K562 (cell line): ENCODE measurements around the gene NUDT22. TPM values are rescaled to one million over a fixed set of nuclear protein-coding genes. Genes with fewer than 3 reads are reported as not detected.
A peak's percentile ranks its signal among the peaks of the same experiment; 100 is the strongest.

Source experiments
- ATF7 ChIP-seq: fragments of 450-650 bp; IDR thresholded peaks from 2 replicates; pipeline ENCODE4 v1.7.1; 2014; ENCODE audit warnings: mild to moderate bottlenecking, moderate library complexity
- CAMTA2 ChIP-seq: fragments of 250-450 bp; sonication (Bioruptor Pico); conservative IDR thresholded peaks from 2 replicates; pipeline ENCODE4 v1.5.1; 2022
- CBX1 ChIP-seq: sonication (generic); IDR thresholded peaks from 2 replicates; pipeline ENCODE4 v1.6.1; 2016; ENCODE audit warnings: antibody characterized with exemption, low read depth, mild to moderate bottlenecking
- EGR1 ChIP-seq: fragments of 450-650 bp; conservative IDR thresholded peaks from 2 replicates; pipeline ENCODE4 v1.6.1; 2017; ENCODE audit warnings: mild to moderate bottlenecking
- ELF1 ChIP-seq: fragments of 200-800 bp; sonication (Bioruptor generic); IDR thresholded peaks from 2 replicates; pipeline ENCODE4 v1.6.1; 2016; ENCODE audit warnings: missing genetic modification characterization, missing compliant biosample characterization
- GTF2E2 ChIP-seq: fragments of 200-800 bp; sonication (Bioruptor generic); IDR thresholded peaks from 2 replicates; pipeline ENCODE4 v1.6.1; 2016; ENCODE audit warnings: missing genetic modification characterization, missing compliant biosample characterization
- KAT7 ChIP-seq: sonication (generic); formaldehyde crosslinking; IDR thresholded peaks from 2 replicates; pipeline ENCODE4 v1.8.0; 2022; ENCODE audit warnings: missing genetic modification reagents, mild to moderate bottlenecking, borderline replicate concordance
- MCM2 ChIP-seq: fragments of 450-650 bp; IDR thresholded peaks from 2 replicates; pipeline ENCODE4 v1.6.1; 2017; ENCODE audit warnings: low read depth, mild to moderate bottlenecking
- PYGO2 ChIP-seq: fragments of 450-650 bp; IDR thresholded peaks from 2 replicates; pipeline ENCODE4 v1.6.1; 2016; ENCODE audit warnings: mild to moderate bottlenecking, missing genetic modification characterization, moderate library complexity, missing compliant biosample characterization
- SIRT6 ChIP-seq: IDR thresholded peaks from one replicate; pipeline ENCODE4 v1.6.1; 2012; ENCODE audit warnings: low read depth, mild to moderate bottlenecking, control low read depth, inconsistent platforms, low read length, moderate library complexity
- SUPT5H ChIP-seq: fragments of 450-650 bp; IDR thresholded peaks from 2 replicates; pipeline ENCODE4 v1.6.1; 2016
- TBL1XR1 ChIP-seq, 2 experiments: IDR thresholded peaks; 2 replicates each; pipeline ENCODE4 v1.6.1; 2012; ENCODE audit warnings: improper control_type of control experiment in 2 of 2, low read length in 2 of 2, mild to moderate bottlenecking in 1 of 2
- ZKSCAN8 ChIP-seq: fragments of 200-800 bp; sonication (Bioruptor generic); IDR thresholded peaks from 2 replicates; pipeline ENCODE4 v1.6.1; 2016; ENCODE audit warnings: missing genetic modification characterization, missing compliant biosample characterization
- polyA plus RNA-seq, 8 experiments: library from polyadenylated mRNA; depleted of rRNA in 4 of 8; stranded (reverse) in 5 of 8; unstranded in 3 of 8; fragments of >200 nt; fragmentation: Nextera tagmentation in 2 of 8; fragmentation: Illumina TruSeq in 1 of 8; extraction: Ambion mirVana in 2 of 8; extraction: Trizol in 1 of 8; gene quantifications; 2 replicates each; pipeline versions ENCODE4 v1.2.1 to v1.2.3, GENCODE V29; 2011 to 2014; ENCODE audit warnings: inconsistent platforms in 1 of 8, missing spikeins in 1 of 8
- total RNA-seq, 7 experiments: library from RNA; depleted of rRNA in 6 of 7; stranded (reverse); fragments of >200 nt in 6 of 7; fragmentation: Illumina TruSeq in 2 of 7; extraction: Trizol in 2 of 7; gene quantifications; 2 replicates each; pipeline versions ENCODE4 v1.2.1 to v1.2.3, GENCODE V29; 2011 to 2021; ENCODE audit warnings: low replicate concordance in 1 of 7
- TF ChIP-seq, protein P1 (sequence below): fragments of 250-450 bp; sonication (Bioruptor Pico); IDR thresholded peaks from 2 replicates; pipeline ENCODE4 v1.5.0; 2020; ENCODE audit warnings: mild to moderate bottlenecking, borderline replicate concordance
- TF ChIP-seq, protein P2 (sequence below): fragments of 250-450 bp; sonication (Bioruptor Pico); IDR thresholded peaks from 2 replicates; pipeline ENCODE4 v1.8.0; 2021; ENCODE audit warnings: borderline replicate concordance, mild to moderate bottlenecking, moderate library complexity; ENCODE audit not compliant: poor library complexity, severe bottlenecking
- TF ChIP-seq, protein P3 (sequence below): sonication (generic); formaldehyde crosslinking; IDR thresholded peaks from 2 replicates; pipeline ENCODE4 v1.9.0; 2022; ENCODE audit warnings: mild to moderate bottlenecking, missing genetic modification reagents
- TF ChIP-seq, protein P4 (sequence below): fragments of 450-650 bp; formaldehyde crosslinking; IDR thresholded peaks from 2 replicates; pipeline ENCODE4 v1.4.0; 2022; ENCODE audit warnings: missing genetic modification characterization
- TF ChIP-seq, protein P5 (sequence below): IDR thresholded peaks from 3 replicates; pipeline ENCODE4 v1.6.1; 2011; ENCODE audit warnings: borderline replicate concordance, mild to moderate bottlenecking, moderate library complexity; ENCODE audit not compliant: insufficient read length; ENCODE audit errors: extremely low read depth
- TF ChIP-seq, protein P6 (sequence below): fragments of 200-800 bp; sonication (Bioruptor generic); IDR thresholded peaks from 2 replicates; pipeline ENCODE4 v1.6.1; 2017; ENCODE audit warnings: missing genetic modification characterization, missing compliant biosample characterization

The NUDT22 gene
- total and polyA plus RNA-seq, 9 of the 15 experiments (the other 6 are each of a cell fraction or from before 2014, with no cell fraction given): 6.3 to 92.6 (median 37.4) TPM

DNA sequence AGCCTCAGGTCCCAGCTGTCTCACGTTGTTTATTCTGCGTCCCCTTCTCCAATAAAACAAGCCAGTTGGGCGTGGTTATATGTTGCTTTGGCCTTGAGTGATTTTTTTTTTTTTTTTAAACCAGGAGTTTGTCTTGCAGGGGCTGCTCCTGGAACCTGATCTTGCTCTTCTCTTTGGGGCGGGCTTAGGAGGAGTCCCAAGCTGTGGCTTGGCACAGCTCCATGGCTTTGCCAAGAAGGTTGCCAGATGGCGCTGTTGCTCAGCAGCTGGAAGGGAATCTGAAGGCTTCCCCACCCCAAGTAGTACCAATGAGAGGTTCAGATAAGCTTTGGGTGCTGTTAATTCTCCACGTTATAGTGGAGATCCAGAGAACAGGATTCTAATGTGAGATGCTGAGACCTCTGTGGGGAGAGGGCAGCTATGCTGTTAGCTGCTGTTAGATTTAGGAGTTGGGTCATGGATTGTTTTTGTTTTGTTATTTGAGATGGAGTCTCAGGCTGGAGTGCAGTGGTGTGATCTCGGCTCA lies 21.5 kb upstream of the NUDT22 start (continued):
- TF ChIP-seq, protein P1, sequence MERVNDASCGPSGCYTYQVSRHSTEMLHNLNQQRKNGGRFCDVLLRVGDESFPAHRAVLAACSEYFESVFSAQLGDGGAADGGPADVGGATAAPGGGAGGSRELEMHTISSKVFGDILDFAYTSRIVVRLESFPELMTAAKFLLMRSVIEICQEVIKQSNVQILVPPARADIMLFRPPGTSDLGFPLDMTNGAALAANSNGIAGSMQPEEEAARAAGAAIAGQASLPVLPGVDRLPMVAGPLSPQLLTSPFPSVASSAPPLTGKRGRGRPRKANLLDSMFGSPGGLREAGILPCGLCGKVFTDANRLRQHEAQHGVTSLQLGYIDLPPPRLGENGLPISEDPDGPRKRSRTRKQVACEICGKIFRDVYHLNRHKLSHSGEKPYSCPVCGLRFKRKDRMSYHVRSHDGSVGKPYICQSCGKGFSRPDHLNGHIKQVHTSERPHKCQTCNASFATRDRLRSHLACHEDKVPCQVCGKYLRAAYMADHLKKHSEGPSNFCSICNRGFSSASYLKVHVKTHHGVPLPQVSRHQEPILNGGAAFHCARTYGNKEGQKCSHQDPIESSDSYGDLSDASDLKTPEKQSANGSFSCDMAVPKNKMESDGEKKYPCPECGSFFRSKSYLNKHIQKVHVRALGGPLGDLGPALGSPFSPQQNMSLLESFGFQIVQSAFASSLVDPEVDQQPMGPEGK (CRISPR knock-in tag): no peak
- TF ChIP-seq, protein P2, sequence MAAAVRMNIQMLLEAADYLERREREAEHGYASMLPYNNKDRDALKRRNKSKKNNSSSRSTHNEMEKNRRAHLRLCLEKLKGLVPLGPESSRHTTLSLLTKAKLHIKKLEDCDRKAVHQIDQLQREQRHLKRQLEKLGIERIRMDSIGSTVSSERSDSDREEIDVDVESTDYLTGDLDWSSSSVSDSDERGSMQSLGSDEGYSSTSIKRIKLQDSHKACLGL (CRISPR knock-in tag): no peak
- no peak for TF ChIP-seq PYGO2
- TF ChIP-seq, protein P3, sequence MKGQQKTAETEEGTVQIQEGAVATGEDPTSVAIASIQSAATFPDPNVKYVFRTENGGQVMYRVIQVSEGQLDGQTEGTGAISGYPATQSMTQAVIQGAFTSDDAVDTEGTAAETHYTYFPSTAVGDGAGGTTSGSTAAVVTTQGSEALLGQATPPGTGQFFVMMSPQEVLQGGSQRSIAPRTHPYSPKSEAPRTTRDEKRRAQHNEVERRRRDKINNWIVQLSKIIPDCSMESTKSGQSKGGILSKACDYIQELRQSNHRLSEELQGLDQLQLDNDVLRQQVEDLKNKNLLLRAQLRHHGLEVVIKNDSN (CRISPR knock-in tag): no peak
- no peak for TF ChIP-seq ELF1 (tag)
- TF ChIP-seq ATF7: peak; percentile 49; the same call in 1 of the 2 replicates
- TF ChIP-seq SIRT6: no peak
- no peak for TF ChIP-seq KAT7 (CRISPR knock-in tag)
- peak in 1 of 2 experiments; percentile 57; a peak in 2 of 4 replicates for TF ChIP-seq TBL1XR1 (IDR thresholded peaks at IDR 0.05; ENCODE audit: low read length in 2 of 2)
- TF ChIP-seq, protein P4, sequence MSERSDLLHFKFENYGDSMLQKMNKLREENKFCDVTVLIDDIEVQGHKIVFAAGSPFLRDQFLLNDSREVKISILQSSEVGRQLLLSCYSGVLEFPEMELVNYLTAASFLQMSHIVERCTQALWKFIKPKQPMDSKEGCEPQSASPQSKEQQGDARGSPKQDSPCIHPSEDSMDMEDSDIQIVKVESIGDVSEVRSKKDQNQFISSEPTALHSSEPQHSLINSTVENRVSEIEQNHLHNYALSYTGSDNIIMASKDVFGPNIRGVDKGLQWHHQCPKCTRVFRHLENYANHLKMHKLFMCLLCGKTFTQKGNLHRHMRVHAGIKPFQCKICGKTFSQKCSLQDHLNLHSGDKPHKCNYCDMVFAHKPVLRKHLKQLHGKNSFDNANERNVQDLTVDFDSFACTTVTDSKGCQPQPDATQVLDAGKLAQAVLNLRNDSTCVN (CRISPR knock-in tag): no peak
- TF ChIP-seq, protein P5, sequence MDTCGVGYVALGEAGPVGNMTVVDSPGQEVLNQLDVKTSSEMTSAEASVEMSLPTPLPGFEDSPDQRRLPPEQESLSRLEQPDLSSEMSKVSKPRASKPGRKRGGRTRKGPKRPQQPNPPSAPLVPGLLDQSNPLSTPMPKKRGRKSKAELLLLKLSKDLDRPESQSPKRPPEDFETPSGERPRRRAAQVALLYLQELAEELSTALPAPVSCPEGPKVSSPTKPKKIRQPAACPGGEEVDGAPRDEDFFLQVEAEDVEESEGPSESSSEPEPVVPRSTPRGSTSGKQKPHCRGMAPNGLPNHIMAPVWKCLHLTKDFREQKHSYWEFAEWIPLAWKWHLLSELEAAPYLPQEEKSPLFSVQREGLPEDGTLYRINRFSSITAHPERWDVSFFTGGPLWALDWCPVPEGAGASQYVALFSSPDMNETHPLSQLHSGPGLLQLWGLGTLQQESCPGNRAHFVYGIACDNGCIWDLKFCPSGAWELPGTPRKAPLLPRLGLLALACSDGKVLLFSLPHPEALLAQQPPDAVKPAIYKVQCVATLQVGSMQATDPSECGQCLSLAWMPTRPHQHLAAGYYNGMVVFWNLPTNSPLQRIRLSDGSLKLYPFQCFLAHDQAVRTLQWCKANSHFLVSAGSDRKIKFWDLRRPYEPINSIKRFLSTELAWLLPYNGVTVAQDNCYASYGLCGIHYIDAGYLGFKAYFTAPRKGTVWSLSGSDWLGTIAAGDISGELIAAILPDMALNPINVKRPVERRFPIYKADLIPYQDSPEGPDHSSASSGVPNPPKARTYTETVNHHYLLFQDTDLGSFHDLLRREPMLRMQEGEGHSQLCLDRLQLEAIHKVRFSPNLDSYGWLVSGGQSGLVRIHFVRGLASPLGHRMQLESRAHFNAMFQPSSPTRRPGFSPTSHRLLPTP: no peak
- no peak for TF ChIP-seq CAMTA2
- TF ChIP-seq, protein P6, sequence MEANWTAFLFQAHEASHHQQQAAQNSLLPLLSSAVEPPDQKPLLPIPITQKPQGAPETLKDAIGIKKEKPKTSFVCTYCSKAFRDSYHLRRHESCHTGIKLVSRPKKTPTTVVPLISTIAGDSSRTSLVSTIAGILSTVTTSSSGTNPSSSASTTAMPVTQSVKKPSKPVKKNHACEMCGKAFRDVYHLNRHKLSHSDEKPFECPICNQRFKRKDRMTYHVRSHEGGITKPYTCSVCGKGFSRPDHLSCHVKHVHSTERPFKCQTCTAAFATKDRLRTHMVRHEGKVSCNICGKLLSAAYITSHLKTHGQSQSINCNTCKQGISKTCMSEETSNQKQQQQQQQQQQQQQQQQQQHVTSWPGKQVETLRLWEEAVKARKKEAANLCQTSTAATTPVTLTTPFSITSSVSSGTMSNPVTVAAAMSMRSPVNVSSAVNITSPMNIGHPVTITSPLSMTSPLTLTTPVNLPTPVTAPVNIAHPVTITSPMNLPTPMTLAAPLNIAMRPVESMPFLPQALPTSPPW: peak; percentile 65; the same call in 1 of the 2 replicates
- no peak for TF ChIP-seq ZKSCAN8
- 0 out of 2 replicates have a peak, but pooled peaks have one; percentile 48 for TF ChIP-seq SUPT5H
- TF ChIP-seq EGR1: no peak
- TF ChIP-seq MCM2: no peak
- TF ChIP-seq GTF2E2 (tag): no peak
- TF ChIP-seq CBX1: no peak
